Loucy (cell line): ENCODE results near the gene RPS6KA4.

ENCODE experiments used
- H2AFZ ChIP-seq: fragments of 200-600 bp; sonication (generic); 2 replicates; pipeline ENCODE4 v1.6.0; 2016; ENCODE audit warnings: antibody characterized with exemption, mild to moderate bottlenecking, low read length, moderate library complexity
- H3F3A ChIP-seq: fragments of 200-600 bp; 2 replicates; pipeline ENCODE4 v1.6.0; 2016; ENCODE audit warnings: antibody characterized with exemption, low read depth, mild to moderate bottlenecking
- H3K27me3 ChIP-seq: fragments of 200-600 bp; sonication (generic); 2 replicates; pipeline ENCODE4 v1.6.1; 2014; ENCODE audit warnings: low read length, mild to moderate bottlenecking; ENCODE audit not compliant: insufficient read depth, poor library complexity, severe bottlenecking
- H3K36me3 ChIP-seq: fragments of 200-600 bp; sonication (generic); 2 replicates; pipeline ENCODE4 v1.6.1; 2016; ENCODE audit warnings: low read length; ENCODE audit not compliant: insufficient read depth
- H3K4me1 ChIP-seq: fragments of 200-600 bp; sonication (generic); 2 replicates; pipeline ENCODE4 v1.5.1; 2014; ENCODE audit warnings: low read length, mild to moderate bottlenecking; ENCODE audit not compliant: insufficient read depth, poor library complexity, severe bottlenecking
- H3K4me2 ChIP-seq: fragments of 200-600 bp; sonication (generic); 2 replicates; pipeline ENCODE4 v1.6.0; 2014; ENCODE audit warnings: antibody characterized with exemption, low read length, low read depth, mild to moderate bottlenecking; ENCODE audit not compliant: poor library complexity, severe bottlenecking
- H3K4me3 ChIP-seq: fragments of 200-600 bp; sonication (generic); 2 replicates; pipeline ENCODE4 v1.5.1; 2014; ENCODE audit warnings: low read length, mild to moderate bottlenecking, mixed read lengths; ENCODE audit not compliant: poor library complexity, severe bottlenecking
- H3K79me2 ChIP-seq: fragments of 200-600 bp; sonication (generic); 2 replicates; pipeline ENCODE4 v1.6.1; 2014; ENCODE audit warnings: low read length; ENCODE audit not compliant: insufficient read depth
- H3K9ac ChIP-seq: fragments of 200-600 bp; sonication (generic); 2 replicates; pipeline ENCODE4 v1.6.0; 2014; ENCODE audit warnings: mild to moderate bottlenecking, low read depth, low read length, moderate library complexity; ENCODE audit not compliant: poor library complexity, severe bottlenecking
- H3K9me2 ChIP-seq: fragments of 200-600 bp; sonication (generic); replicated peaks from 2 replicates; pipeline ENCODE4 v1.6.1; 2016; ENCODE audit warnings: low read depth, low read length, mixed read lengths
- H3K9me3 ChIP-seq: fragments of 200-600 bp; sonication (generic); 2 replicates; pipeline ENCODE4 v1.6.1; 2014; ENCODE audit warnings: mild to moderate bottlenecking, antibody characterized with exemption, low read length, low read depth; ENCODE audit not compliant: insufficient read depth
- H4K20me1 ChIP-seq: fragments of 200-600 bp; sonication (generic); 2 replicates; pipeline ENCODE4 v1.6.0; 2014; ENCODE audit warnings: antibody characterized with exemption, low read length, mild to moderate bottlenecking; ENCODE audit not compliant: insufficient read depth, poor library complexity, severe bottlenecking
- CTCF ChIP-seq: fragments of 200-600 bp; sonication (generic); conservative IDR thresholded peaks from 2 replicates; pipeline ENCODE4 v1.5.1; 2014; ENCODE audit warnings: mild to moderate bottlenecking, antibody characterized with exemption, low read length
- EZH2phosphoT487 ChIP-seq: fragments of 200-600 bp; IDR thresholded peaks from 2 replicates; pipeline ENCODE4 v1.6.1; 2018; ENCODE audit warnings: antibody characterized with exemption, mild to moderate bottlenecking, moderate library complexity, borderline replicate concordance

RPS6KA4 gene

GRCh38 chr11:64395545-64396078, 36.6 kb downstream of the RPS6KA4 start:
- Histone ChIP-seq H4K20me1 (no peaks in the 10 kb centered on the region), H2AFZ (no peak overlapping the region), H3K4me2 (no peak overlapping the region), H3K27me3 (no peaks in the 10 kb centered on the region), H3K79me2 (no peaks in the 10 kb centered on the region), H3K36me3 (no peaks in the 10 kb centered on the region), H3K9me2 (no peaks in the 10 kb centered on the region), H3F3A (no peaks in the 10 kb centered on the region), H3K9ac (no peak overlapping the region), H3K4me1 (no peaks in the 10 kb centered on the region), H3K9me3 (no peaks in the 10 kb centered on the region), H3K4me3 (no peak overlapping the region)
- no peak for TF ChIP-seq EZH2phosphoT487
- no peak for TF ChIP-seq CTCF

- H3K9me2 ChIP-seq, result no peaks in the 10 kb centered on the region
- H3K9ac ChIP-seq, result no peak overlapping the region
- H4K20me1 ChIP-seq, result no peaks in the 10 kb centered on the region
- H3K36me3 ChIP-seq, result no peaks in the 10 kb centered on the region
- no peaks in the 10 kb centered on the region for H3K79me2 ChIP-seq
- H3K4me2 ChIP-seq, result no peak overlapping the region
- H3K4me1 ChIP-seq, result no peaks in the 10 kb centered on the region
- H3K4me3 ChIP-seq, result no peak overlapping the region
- H3K27me3 ChIP-seq, result no peaks in the 10 kb centered on the region
- TF ChIP-seq CTCF (no peak), EZH2phosphoT487 (no peak)
- H3F3A ChIP-seq, result no peaks in the 10 kb centered on the region
- H2AFZ ChIP-seq, result no peak overlapping the region
- H3K9me3 ChIP-seq, result no peaks in the 10 kb centered on the region
These were observed 37.2 kb downstream of the RPS6KA4 start for GRCh38 chr11:64396079-64396591.

- H3K9me2 ChIP-seq, result no peaks in the 10 kb centered on the region
- H3K4me1 ChIP-seq, result no peaks in the 10 kb centered on the region
- H3K4me3 ChIP-seq, result no peak overlapping the region
- no peaks in the 10 kb centered on the region for H4K20me1 ChIP-seq
- no peaks in the 10 kb centered on the region for H3K27me3 ChIP-seq
- H3F3A ChIP-seq, result no peaks in the 10 kb centered on the region
- H3K9ac ChIP-seq, result no peak overlapping the region
- no peaks in the 10 kb centered on the region for H3K79me2 ChIP-seq
- H3K9me3 ChIP-seq, result no peaks in the 10 kb centered on the region
- H3K4me2 ChIP-seq, result no peak overlapping the region
- no peaks in the 10 kb centered on the region for H3K36me3 ChIP-seq
- H2AFZ ChIP-seq, result no peak overlapping the region
- no peak for TF ChIP-seq CTCF
- no peak for TF ChIP-seq EZH2phosphoT487
These were observed 41.1 kb downstream of the RPS6KA4 start for GRCh38 chr11:64400102-64400501.
